ENCODE measurements around the gene FXYD2.

DNA sequence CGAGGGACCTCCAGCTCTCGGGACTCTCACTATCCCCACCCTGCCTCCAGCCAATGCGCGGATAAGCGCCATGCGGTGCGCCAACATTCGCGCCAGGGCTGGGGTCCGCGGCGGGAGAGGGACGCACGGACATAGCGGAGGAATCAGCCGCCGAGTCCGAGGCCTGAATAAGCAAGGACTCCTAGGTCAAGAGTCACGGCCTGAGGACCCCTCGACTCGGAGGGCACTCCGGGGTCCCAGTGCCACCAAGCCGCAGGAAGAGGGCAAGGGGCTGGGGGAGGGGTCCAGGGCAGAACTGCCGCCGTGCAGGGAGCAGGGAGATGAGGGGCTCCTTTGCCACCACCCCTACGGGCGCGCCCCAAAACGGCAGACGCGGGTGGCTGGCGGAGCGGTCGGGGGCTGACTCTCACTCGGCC, 28.1 kb downstream of the FXYD2 start:
- TF ChIP-seq, protein P1, sequence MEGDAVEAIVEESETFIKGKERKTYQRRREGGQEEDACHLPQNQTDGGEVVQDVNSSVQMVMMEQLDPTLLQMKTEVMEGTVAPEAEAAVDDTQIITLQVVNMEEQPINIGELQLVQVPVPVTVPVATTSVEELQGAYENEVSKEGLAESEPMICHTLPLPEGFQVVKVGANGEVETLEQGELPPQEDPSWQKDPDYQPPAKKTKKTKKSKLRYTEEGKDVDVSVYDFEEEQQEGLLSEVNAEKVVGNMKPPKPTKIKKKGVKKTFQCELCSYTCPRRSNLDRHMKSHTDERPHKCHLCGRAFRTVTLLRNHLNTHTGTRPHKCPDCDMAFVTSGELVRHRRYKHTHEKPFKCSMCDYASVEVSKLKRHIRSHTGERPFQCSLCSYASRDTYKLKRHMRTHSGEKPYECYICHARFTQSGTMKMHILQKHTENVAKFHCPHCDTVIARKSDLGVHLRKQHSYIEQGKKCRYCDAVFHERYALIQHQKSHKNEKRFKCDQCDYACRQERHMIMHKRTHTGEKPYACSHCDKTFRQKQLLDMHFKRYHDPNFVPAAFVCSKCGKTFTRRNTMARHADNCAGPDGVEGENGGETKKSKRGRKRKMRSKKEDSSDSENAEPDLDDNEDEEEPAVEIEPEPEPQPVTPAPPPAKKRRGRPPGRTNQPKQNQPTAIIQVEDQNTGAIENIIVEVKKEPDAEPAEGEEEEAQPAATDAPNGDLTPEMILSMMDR (IDR thresholded peaks at IDR 0.05), result no peak
- no peak for TF ChIP-seq POLR2A (IDR thresholded peaks at IDR 0.05)
- TF ChIP-seq EP300 (IDR thresholded peaks at IDR 0.05), result no peak
- no peak for TF ChIP-seq POLR2AphosphoS5 (IDR thresholded peaks at IDR 0.05)
